GM08714 (cell line): ENCODE results near the gene CRTC1.

Source experiments
- H3K4me3 ChIP-seq: fragments of 200-500 bp; sonication (Bioruptor generic); 2 replicates; pipeline ENCODE4 v1.5.1; 2014; ENCODE audit warnings: mild to moderate bottlenecking, low read length, inconsistent platforms
- ZNF274 ChIP-seq: IDR thresholded peaks from 2 replicates; pipeline ENCODE4 v1.6.1; 2012; ENCODE audit warnings: mild to moderate bottlenecking, low read depth, low read length

Gene CRTC1

GRCh38 chr19:18683109-18683957 lies at the start of gene CRTC1:
TSS of gene CRTC1 (plus strand) at chr19:18683680. CDS start at chr19:18683703, 23 bp downstream.
- TF ChIP-seq ZNF274, result no peak
- H3K4me3 ChIP-seq, result peak within 1 kb of the TSS; percentile 69

DNA sequence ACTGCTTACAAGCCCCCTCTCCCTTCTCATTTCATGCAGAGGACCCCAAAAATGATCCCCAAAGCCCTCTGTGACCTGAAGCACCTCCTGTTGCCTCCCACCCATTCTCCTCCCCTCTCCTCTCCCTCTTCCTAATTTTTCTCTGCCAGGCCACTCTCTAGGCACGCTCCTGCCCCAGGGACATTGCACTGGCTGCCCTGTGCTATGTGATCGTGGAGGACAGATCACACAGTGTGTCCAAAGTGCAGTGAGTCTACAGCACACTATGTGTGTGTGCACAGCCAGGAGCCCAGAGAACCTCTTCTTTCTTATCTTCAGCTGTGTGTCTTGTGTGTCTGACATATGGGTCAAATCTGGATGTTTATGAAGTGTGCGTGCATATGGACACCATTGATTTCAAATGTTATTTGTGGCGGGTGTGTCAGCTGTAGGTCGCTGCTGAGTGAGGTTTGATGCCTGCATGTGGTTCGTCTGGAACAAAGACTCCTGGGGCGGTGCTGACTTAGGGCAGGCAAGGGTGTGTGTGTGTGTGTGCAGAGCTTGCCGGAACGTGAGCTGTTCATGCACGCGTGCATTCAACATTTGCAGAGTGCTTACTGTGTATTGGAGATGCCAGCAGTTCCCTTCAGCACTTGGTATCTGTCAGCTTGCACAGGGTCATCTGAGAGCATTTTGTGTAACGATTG lies 48.7 kb upstream of the CRTC1 start:
- H3K4me3 ChIP-seq, result no peak overlapping the region
- no peak for TF ChIP-seq ZNF274

DNA sequence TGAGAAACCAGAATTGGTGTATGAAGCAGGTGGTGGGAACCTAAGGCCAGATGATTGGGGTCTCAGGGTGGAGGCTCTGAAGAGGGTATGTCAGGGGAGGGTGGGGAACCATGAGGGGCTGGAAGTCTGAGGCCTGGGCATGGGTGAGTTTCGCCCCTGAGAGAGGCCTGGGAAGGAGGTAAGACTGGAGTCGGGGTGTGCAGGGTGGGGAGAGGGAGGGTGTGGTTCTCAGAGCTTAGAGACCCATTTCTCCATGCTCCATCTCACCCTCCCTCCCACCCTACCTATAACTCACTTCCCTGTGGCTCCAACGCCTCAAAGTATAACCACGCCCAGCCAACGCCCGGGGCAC lies 47.7 kb upstream of the CRTC1 start:
- no peak for TF ChIP-seq ZNF274
- H3K4me3 ChIP-seq, result no peak overlapping the region

DNA sequence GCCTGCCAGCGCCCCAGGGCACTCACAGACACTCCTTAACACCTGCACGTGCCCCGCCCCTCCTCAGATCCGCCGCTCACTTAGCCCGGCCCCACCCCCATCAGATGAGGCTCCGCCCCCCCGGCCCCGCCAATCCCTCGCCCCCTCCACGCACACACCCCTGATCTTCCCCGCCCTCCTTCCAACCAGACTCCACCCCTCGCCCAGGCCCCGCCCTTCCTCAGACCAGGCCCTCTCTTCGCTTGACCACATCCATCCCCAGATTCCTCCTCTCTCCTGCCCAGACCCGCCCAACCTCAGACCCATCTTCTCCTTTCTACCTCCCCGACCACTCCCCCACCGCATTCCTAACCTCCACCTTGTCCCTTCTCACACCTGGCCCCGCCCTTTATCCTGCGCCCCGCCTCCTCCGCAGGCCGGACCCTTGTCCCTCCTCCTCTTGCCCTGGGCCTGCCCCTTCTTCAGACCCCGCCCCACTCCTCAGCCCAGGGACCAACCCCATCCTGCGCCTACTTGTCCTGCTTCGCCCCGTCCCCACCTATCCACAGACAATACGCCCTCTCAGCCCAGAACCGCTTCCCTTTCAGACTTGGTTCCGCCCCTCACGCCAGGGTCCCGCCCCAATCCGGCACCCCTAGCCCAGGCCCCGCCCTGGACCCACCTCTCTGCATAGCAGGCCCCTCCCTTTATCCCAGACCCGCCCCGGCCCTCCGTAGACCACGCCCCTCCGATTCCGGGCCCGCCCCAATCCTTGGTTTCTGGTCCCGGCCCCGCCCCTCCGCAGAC lies 47.1 kb upstream of the CRTC1 start:
- TF ChIP-seq ZNF274, result no peak
- H3K4me3 ChIP-seq, result peak overlapping the region; percentile 56; the same call in 1 of the 2 replicates

DNA sequence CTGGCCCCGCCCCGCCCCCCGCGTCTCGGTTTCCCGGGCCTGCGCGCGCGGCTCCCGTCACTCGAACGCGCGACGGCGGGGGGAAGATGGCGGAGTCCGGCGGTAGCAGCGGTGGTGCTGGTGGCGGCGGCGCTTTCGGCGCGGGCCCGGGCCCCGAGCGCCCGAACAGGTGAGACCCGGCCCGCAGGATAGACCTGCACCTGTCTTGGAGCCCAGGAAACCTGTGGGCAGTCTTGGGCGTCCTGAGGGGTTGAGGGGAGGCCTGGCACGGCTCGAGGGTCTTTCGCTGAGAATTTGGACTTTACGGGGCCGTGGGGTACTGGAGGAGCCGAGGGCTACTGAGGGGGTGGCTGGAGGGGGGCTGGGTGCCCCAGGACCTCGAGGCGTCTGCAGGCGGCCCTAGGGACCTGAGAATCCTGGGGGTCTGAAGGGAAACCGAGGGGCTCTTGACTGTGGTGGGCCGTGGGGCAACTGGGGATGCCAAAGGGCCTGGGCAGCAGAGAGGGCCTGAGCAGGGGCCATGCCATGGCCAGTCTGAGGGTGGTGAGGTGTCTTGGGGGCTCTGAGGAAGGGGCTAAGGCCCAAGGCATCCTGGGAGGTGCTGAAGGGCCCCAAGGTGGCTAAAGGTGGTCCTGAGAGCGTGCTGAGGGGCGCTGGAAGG lies 46.4 kb upstream of the CRTC1 start, which contains the start of gene KLHL26:
Gene KLHL26 (plus strand): TSS at position 60 of the 661 bp plus-strand sequence. CDS start 27 bp downstream, at position 87.
- peak within 1 kb of the TSS; percentile 75 for H3K4me3 ChIP-seq
- no peak for TF ChIP-seq ZNF274

GRCh38 chr19:18637673-18638630 lies 45.5 kb upstream of the CRTC1 start:
- peak overlapping the region; percentile 75 for H3K4me3 ChIP-seq
- TF ChIP-seq ZNF274, result no peak

DNA sequence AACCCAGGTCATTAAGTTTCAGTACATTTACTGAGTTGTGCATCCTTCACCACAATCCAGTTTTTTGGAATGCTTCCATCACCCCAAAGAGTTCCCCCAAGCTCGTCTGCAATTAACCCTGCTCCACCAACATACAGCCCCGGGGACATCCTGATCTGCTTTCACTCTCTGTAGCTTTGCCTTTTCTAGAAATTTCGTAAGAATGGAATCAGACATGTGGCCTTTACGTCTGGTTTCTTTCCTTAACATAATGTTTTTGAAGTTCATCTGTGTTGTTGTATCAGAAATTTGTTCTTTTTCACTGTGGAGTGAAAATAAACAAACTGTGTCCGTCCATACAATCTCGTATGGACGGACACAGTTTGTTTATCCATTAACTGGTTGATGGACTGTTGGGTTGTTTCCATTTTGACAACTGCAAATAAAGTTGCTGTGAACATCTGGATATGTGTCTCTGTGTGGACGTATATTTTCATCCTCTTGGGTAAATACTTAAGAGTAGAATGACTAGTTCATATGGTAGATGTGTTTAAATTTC lies 43.7 kb upstream of the CRTC1 start:
- no peak overlapping the region for H3K4me3 ChIP-seq
- TF ChIP-seq ZNF274, result no peak

DNA sequence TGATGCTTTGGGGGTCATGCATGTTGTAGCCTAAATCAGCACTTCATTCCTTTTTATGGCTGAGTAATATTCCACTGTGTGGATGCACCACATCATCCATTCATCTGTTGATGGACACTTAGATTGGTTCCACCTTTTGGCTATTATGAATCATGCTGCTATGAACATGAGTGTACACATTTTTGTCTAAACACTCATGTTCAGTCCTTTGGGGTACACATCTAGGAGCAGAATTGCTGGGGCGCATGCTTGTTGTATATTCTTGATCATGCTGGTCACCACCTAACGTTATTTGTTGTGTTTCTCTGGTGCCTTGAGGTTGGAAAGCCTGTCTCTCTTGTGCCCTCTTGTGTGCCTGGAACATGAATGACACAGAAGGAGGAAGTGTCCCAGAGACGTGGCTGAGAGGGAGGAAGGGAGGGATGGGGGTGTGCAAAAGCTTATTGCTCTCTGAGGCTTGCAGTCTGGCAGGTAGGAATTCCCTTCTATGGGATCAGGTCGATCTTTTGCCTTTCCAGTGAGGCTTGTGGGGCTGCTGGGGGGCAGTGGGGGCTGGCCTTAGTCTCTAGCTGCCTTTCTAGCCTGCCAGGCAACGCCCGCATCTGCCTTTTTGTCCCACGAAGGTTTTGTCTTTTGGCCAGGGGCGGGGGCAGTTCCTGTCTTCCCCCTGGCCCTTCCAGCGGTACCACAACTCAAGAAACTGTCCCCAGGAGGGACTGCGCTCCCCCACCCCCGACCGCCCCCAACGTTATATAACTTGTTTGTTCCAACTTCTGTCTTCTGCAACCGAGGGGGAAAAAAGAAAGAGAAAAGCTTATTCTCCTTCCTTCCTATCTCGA lies 39.1 kb upstream of the CRTC1 start:
- TF ChIP-seq ZNF274, result no peak
- no peak overlapping the region for H3K4me3 ChIP-seq

DNA sequence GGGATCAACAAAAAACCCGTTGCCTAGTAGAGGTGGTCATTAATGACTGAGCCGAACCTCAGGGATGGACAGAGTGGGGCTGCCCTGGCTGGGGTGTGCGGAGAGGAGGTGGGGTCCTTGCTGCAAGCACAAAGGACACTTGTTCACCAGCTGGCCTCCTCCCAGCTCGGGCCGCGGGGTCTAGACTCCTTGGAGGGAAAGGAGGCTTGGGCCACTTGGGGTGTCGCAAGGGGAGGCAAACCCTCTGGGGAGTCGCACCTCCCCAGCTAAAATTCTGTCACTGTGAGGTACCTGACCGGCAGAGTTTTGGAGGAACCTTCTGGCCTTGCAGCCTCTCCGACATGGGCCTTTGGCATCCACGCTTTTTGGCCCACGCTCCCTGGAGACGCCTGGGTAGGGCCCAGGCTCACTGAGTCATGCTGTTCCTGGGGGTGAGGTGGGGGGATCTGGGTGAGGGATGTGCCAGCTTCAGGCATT lies 38.4 kb upstream of the CRTC1 start:
- TF ChIP-seq ZNF274, result no peak
- H3K4me3 ChIP-seq, result no peak overlapping the region

DNA sequence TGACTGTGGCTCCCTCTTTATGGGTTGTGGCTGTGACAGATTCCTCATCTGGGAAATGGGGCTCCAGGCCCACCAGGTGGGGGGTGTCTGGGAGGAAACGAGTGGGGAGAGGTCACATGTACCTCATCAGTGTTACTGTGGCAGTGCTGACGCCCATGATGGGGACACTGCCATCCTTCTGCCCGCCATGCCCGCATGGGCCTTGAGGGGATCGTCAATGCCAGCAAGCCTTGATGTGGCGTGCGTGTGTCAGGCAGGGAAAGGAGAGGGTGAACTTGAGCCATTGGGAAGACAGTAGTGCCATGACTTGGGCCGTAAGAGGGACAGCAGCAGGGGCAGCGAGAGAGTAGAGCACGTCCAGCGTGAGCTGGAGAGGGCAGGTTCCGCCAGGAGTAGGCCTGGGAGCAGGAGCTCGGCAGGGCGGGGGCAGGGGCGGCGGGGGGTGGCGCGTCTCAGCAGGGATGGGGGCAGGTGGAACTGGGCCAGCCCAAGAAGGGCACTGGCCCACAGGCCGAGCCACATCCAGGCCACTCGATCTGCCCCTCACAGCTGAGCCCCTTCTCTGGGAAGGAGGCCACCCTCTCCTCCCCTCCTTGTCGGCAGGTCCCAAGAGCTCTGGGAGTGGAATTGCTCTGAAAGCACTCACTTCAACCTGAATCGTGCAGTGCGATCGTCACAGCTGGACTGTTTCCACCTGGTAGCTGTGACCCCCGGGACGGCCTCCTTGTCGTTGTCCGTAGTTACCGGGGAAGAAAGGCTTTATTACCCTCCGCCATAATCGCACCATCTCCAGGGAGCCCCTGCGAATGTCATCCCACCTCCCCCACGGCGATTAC lies 36.7 kb upstream of the CRTC1 start:
- no peak overlapping the region for H3K4me3 ChIP-seq
- no peak for TF ChIP-seq ZNF274

DNA sequence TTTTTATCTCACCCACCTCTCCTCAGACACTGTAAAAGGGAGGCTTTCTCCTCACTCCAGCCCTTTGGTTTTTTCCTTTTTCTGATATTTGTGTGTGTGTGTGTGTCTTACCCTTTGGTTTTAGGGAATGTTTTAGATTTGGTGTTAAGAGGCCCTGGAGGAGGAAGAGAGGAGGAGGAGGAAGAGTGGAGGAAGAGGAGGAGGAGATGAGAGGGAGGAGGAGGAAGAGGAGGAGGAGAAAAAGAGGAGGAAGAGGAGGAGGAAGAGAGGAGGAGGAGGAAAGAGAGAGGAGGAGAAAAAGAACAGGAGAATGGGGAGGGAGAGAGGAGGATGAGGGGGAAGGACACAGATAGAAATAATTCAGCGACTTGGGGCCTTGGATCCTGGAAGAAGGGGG lies 36.1 kb upstream of the CRTC1 start:
- TF ChIP-seq ZNF274, result no peak

GRCh38 chr19:18647807-18648206 lies 35.7 kb upstream of the CRTC1 start:
- TF ChIP-seq ZNF274, result no peak
- H3K4me3 ChIP-seq, result no peak overlapping the region

More for the DNA sequence above, 36.1 kb upstream of the CRTC1 start:
- H3K4me3 ChIP-seq, result no peak overlapping the region
